ENCODE data around the gene OPTN.

OPTN gene

GRCh38 chr10:13062803-13063202 lies 37.2 kb upstream of the OPTN start:
- H3K4me3 ChIP-seq (ENCODE audit: low read depth, low read length): no peak overlapping the region
- POLR2A ChIA-PET: no interaction called here
- TF ChIP-seq CTCF (IDR thresholded peaks at IDR 0.05; ENCODE audit: insufficient read depth, low read length, missing control alignments): no peak
- CTCF ChIA-PET: interaction anchor here (1.1 to 4.0 kb wide), 2 partner anchors 12 to 36 kb away, joined by 3 to 29 read pairs; no protein-coding TSS in a partner anchor
- no peak for DNase-seq (ENCODE audit: low read depth, low spot score)

GRCh38 chr10:13066527-13066926 lies 33.4 kb upstream of the OPTN start:
- H3K4me3 ChIP-seq (ENCODE audit: low read depth, low read length): no peak overlapping the region
- CTCF ChIA-PET: interaction anchor here (4.0 kb wide), 1 partner anchor 9 kb away, joined by 29 read pairs; no protein-coding TSS in a partner anchor
- no peak for DNase-seq (ENCODE audit: low read depth, low spot score)
- POLR2A ChIA-PET: no interaction called here
- TF ChIP-seq CTCF (IDR thresholded peaks at IDR 0.05; ENCODE audit: insufficient read depth, low read length, missing control alignments): no peak

- ChIA-PET CTCF (interaction anchor here (1.7 kb wide), 1 partner anchor 13 kb away, joined by 3 read pairs; no protein-coding TSS in a partner anchor), POLR2A (no interaction called here)
- no peak for DNase-seq (ENCODE audit: low read depth, low spot score)
- no peak for TF ChIP-seq CTCF (IDR thresholded peaks at IDR 0.05; ENCODE audit: insufficient read depth, low read length, missing control alignments)
- H3K4me3 ChIP-seq (ENCODE audit: low read depth, low read length): no peak overlapping the region
These were observed 32.5 kb upstream of the OPTN start for GRCh38 chr10:13067431-13067830.

GRCh38 chr10:13068071-13068470 lies 31.9 kb upstream of the OPTN start:
- no peak for TF ChIP-seq CTCF (IDR thresholded peaks at IDR 0.05; ENCODE audit: insufficient read depth, low read length, missing control alignments)
- DNase-seq (ENCODE audit: low read depth, low spot score): no peak
- POLR2A ChIA-PET: no interaction called here
- CTCF ChIA-PET: interaction anchor here (1.0 to 1.7 kb wide), 2 partner anchors 14 to 27 kb away, joined by 3 read pairs; no protein-coding TSS in a partner anchor
- H3K4me3 ChIP-seq (ENCODE audit: low read depth, low read length): no peak overlapping the region

- DNase-seq (ENCODE audit: low read depth, low spot score): no peak
- H3K4me3 ChIP-seq (ENCODE audit: low read depth, low read length): no peak overlapping the region
- CTCF ChIA-PET: interaction anchor here (1.0 to 1.7 kb wide), 2 partner anchors 15 to 27 kb away, joined by 3 read pairs; no protein-coding TSS in a partner anchor
- POLR2A ChIA-PET: no interaction called here
- TF ChIP-seq CTCF (IDR thresholded peaks at IDR 0.05; ENCODE audit: insufficient read depth, low read length, missing control alignments): no peak
These were observed 31.5 kb upstream of the OPTN start for GRCh38 chr10:13068484-13068883.

GRCh38 chr10:13072339-13072738 lies 27.6 kb upstream of the OPTN start:
- no peak for TF ChIP-seq CTCF (IDR thresholded peaks at IDR 0.05; ENCODE audit: insufficient read depth, low read length, missing control alignments)
- DNase-seq (ENCODE audit: low read depth, low spot score): no peak
- ChIA-PET POLR2A (no interaction called here), CTCF (interaction anchor here (3.1 kb wide), 1 partner anchor 21 kb away, joined by 11 read pairs; no protein-coding TSS in a partner anchor)
- H3K4me3 ChIP-seq (ENCODE audit: low read depth, low read length): no peak overlapping the region

All from AG04449 (cell line).